HEK293 (cell line): Measurements from ENCODE around the gene ANO1.

Source experiments
- ZNF138 ChIP-seq: fragments of 450-650 bp; formaldehyde crosslinking; IDR thresholded peaks from 2 replicates; pipeline ENCODE4 v1.5.1; 2016; ENCODE audit warnings: missing biosample characterization, missing genetic modification characterization, borderline replicate concordance
- ZNF324 ChIP-seq: fragments of 450-650 bp; formaldehyde crosslinking; IDR thresholded peaks from 2 replicates; pipeline ENCODE4 v1.5.1; 2016; ENCODE audit warnings: missing biosample characterization, missing genetic modification characterization
- TF ChIP-seq, protein P1 (sequence below): fragments of 450-650 bp; formaldehyde crosslinking; IDR thresholded peaks from 2 replicates; pipeline ENCODE4 v1.5.1; 2016; ENCODE audit warnings: missing biosample characterization, missing genetic modification characterization

- TF ChIP-seq, protein P1, sequence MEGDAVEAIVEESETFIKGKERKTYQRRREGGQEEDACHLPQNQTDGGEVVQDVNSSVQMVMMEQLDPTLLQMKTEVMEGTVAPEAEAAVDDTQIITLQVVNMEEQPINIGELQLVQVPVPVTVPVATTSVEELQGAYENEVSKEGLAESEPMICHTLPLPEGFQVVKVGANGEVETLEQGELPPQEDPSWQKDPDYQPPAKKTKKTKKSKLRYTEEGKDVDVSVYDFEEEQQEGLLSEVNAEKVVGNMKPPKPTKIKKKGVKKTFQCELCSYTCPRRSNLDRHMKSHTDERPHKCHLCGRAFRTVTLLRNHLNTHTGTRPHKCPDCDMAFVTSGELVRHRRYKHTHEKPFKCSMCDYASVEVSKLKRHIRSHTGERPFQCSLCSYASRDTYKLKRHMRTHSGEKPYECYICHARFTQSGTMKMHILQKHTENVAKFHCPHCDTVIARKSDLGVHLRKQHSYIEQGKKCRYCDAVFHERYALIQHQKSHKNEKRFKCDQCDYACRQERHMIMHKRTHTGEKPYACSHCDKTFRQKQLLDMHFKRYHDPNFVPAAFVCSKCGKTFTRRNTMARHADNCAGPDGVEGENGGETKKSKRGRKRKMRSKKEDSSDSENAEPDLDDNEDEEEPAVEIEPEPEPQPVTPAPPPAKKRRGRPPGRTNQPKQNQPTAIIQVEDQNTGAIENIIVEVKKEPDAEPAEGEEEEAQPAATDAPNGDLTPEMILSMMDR (tag by site-specific recombination) = no peak
- no peak for TF ChIP-seq ZNF138 (tag by site-specific recombination)
- no peak for TF ChIP-seq ZNF324
Measured at GRCh38 chr11:70233034-70233433, 154.9 kb downstream of the ANO1 start.
